Ovary (tissue), 9 donors: ENCODE data around the gene FAR1. TPM values are rescaled to one million over a fixed set of nuclear protein-coding genes. Genes with fewer than 3 reads are reported as not detected.
"Not testable (repeated sequence)": the region's sequence is repeated elsewhere in the genome, so short reads cannot be mapped to it uniquely, and the experiment has no call there.

Source experiments
- DNase-seq, 5 donors: peaks; one replicate each; pipeline ENCODE4 v3.0.0-alpha.2; 2019 to 2020
- H3K27ac ChIP-seq, 2 donors: fragments of 200-600 bp; one replicate each; pipeline versions ENCODE4 v1.5.1 to v1.8.0; 2019 to 2022
- H3K27me3 ChIP-seq: fragments of 200-600 bp; one replicate; pipeline ENCODE4 v1.8.0; 2022
- H3K36me3 ChIP-seq: fragments of 200-600 bp; sonication (generic); one replicate; pipeline ENCODE4 v1.5.1; 2019
- H3K4me1 ChIP-seq: one replicate; pipeline ENCODE4 v1.8.1; 2013; ENCODE audit warnings: mild to moderate bottlenecking, moderate library complexity; ENCODE audit not compliant: insufficient read depth
- H3K4me3 ChIP-seq: fragments of 200-600 bp; sonication (generic); one replicate; pipeline ENCODE4 v1.5.1; 2017
- H3K9me3 ChIP-seq, 2 donors: fragments of 200-600 bp in 1 of 2; sonication (generic) in 1 of 2; one replicate each; pipeline versions ENCODE4 v1.5.1 to v1.8.1; 2013 to 2019; ENCODE audit warnings: mild to moderate bottlenecking in 1 of 2, moderate library complexity in 1 of 2
- EP300 ChIP-seq: sonication (generic); formaldehyde crosslinking; IDR thresholded peaks from one replicate; pipeline ENCODE4 v1.6.1; 2017; ENCODE audit warnings: antibody characterized with exemption
- POLR2A ChIP-seq: fragments of 450-650 bp; IDR thresholded peaks from one replicate; pipeline ENCODE4 v1.6.1; 2017; ENCODE audit warnings: antibody characterized with exemption, mild to moderate bottlenecking, moderate library complexity
- WGBS, 3 donors: extraction: QIAGEN DNeasy Blood & Tissue Kit in 1 of 3; methylation state at CpG; one replicate each; pipeline versions ENCODE4 v1.1.5 to v1.1.7; 2013 to 2017; 5-methylcytosine and 5-hydroxymethylcytosine counted together
- intact Hi-C, 4 donors: fragments of 100-400 bp; cut with DNase I; formaldehyde crosslinking; loops; one replicate each; pipeline versions ENCODE4 v1.11.0 to v1.15.1; 2022 to 2023
- polyA plus RNA-seq, 2 donors: library from polyadenylated mRNA; stranded (reverse); fragments of 200-250 nt in 1 of 2; fragments of 350-450 nt in 1 of 2; fragmentation: Illumina TruSeq in 1 of 2; extraction: RNeasy Lipid Tissue Mini Kit (QIAGEN cat#74804) in 1 of 2; gene quantifications; one replicate each; pipeline ENCODE4 v1.2.3, GENCODE V29; 2013 to 2014
- total RNA-seq, 7 donors: library from RNA; depleted of rRNA in 2 of 7; stranded (reverse); fragments of >200 nt in 2 of 7; fragmentation: NEBNext Ultra II Directional in 3 of 7; extraction: Animal tissue kit (Norgen Biotek cat#: 25700) in 3 of 7; gene quantifications; one replicate each; pipeline versions ENCODE4 v1.1.0 to v1.2.4, GENCODE V29; 2016 to 2023
- TF ChIP-seq, protein P1 (sequence below), 3 donors: fragments of 450-650 bp in 2 of 3; fragments of 200-600 bp in 1 of 3; IDR thresholded peaks; one replicate each; pipeline versions ENCODE4 v1.5.1 to v1.8.0; 2016 to 2022; ENCODE audit warnings: antibody characterized with exemption in 3 of 3, mild to moderate bottlenecking in 1 of 3
- donor health status: DM: no; HTN: no; CAD: no; lungs with moderate emphysema.
- donor health status: DM: no; HTN: no; CAD: no.
- donor health status: Bipolar disorder and iron deficiency.
- donor health status: DM: yes; HTN: yes; CAD: no.
- donor health status: DM: no; HTN: no; CAD: no.
- donor health status: DM: yes; HTN: yes; CAD: no.

The FAR1 gene
- total and polyA plus RNA-seq, 9 donors = 14.2 to 52.1 (median 39.5) TPM

DNA sequence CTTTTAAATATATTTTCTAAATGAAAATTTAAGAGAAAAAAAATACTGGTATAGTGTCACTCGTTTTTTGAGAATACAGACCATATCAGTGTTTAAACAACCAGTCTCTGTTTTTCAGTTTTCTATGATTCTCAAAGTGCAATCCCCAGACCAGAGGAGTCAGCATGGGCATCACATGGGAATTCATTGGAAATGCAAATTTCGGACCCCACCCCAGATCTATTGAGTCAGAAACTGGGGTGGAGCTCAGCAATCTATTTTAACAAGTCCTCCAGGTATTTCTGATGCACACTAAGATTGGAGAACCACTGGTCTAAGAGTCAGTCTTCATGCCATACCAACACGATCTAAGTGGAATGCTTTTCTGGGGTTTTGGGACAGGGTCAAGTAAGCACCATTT is 66.1 kb downstream of the FAR1 start:
- Histone ChIP-seq H3K4me3 (no peak overlapping the region), H3K36me3 (no peaks in the 10 kb centered on the region), H3K27me3 (no peaks in the 10 kb centered on the region), H3K9me3 (no peaks in the 10 kb centered on the region), H3K27ac (no peak overlapping the region), H3K4me1 (no peaks in the 10 kb centered on the region)
- intact Hi-C loops = no loop called here
- no peak for DNase-seq
- TF ChIP-seq POLR2A (no peak), EP300 (no peak)
- TF ChIP-seq, protein P1, sequence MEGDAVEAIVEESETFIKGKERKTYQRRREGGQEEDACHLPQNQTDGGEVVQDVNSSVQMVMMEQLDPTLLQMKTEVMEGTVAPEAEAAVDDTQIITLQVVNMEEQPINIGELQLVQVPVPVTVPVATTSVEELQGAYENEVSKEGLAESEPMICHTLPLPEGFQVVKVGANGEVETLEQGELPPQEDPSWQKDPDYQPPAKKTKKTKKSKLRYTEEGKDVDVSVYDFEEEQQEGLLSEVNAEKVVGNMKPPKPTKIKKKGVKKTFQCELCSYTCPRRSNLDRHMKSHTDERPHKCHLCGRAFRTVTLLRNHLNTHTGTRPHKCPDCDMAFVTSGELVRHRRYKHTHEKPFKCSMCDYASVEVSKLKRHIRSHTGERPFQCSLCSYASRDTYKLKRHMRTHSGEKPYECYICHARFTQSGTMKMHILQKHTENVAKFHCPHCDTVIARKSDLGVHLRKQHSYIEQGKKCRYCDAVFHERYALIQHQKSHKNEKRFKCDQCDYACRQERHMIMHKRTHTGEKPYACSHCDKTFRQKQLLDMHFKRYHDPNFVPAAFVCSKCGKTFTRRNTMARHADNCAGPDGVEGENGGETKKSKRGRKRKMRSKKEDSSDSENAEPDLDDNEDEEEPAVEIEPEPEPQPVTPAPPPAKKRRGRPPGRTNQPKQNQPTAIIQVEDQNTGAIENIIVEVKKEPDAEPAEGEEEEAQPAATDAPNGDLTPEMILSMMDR (IDR thresholded peaks at IDR 0.05) = no peak
- WGBS, 3 donors = 83 to 89% (median 89%) methylated on average over 3 of the region's 3 CpGs

DNA sequence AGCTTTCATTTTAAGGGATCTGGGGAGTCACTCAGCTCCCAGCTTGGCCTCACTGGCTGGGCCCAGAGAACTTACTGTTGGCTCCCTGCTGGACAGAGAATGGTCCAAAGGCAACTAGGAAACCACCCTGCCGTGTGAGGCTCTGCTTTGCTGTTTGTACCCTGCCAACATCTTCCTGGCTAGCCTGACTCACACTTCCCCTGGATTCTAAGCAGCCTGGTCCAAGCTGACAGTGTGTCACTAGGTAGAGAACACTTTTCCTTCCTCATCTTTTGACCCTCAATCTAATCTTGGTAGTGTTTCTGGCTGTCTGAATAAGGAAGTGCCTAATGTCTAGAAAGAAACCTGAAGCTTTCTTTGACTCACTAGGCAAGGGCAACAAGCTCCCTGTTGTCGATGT is 76.7 kb downstream of the FAR1 start:
- Histone ChIP-seq H3K4me1 (no peaks in the 10 kb centered on the region), H3K9me3 (no peaks in the 10 kb centered on the region), H3K4me3 (no peak overlapping the region), H3K27me3 (no peaks in the 10 kb centered on the region), H3K27ac (no peak overlapping the region), H3K36me3 (no peaks in the 10 kb centered on the region)
- TF ChIP-seq, protein P1 (IDR thresholded peaks at IDR 0.05) = no peak
- no peak for TF ChIP-seq POLR2A
- no peak for TF ChIP-seq EP300
- intact Hi-C loops = no loop called here
- whole genome bisulfite sequencing, 3 donors = 62 to 74% (median 64%) methylated on average over 2 of the region's 2 CpGs
- no peak for DNase-seq

DNA sequence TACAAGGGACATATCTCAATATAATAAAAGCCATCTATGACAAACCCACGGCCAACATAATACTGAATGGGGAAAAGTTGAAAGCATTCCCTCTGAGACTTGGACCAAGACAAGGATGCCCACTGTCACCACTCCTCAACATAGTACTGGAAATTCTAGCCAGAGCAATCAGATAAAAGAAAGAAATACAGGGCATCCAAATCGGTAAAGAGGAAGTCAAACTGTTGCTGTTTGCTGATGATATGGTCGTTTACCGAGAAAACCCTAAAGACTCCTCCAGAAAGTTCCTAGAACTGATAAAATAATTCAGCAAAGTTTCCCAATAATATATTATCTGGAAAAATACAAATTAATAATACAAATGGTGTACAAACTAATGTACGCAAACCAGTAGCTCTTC is 84.8 kb downstream of the FAR1 start:
- intact Hi-C loops, H3K4me1 ChIP-seq: not testable (repeated sequence)
- 87 to 91% (median 91%) methylated on average over 5 of the region's 5 CpGs for WGBS, 3 donors

DNA sequence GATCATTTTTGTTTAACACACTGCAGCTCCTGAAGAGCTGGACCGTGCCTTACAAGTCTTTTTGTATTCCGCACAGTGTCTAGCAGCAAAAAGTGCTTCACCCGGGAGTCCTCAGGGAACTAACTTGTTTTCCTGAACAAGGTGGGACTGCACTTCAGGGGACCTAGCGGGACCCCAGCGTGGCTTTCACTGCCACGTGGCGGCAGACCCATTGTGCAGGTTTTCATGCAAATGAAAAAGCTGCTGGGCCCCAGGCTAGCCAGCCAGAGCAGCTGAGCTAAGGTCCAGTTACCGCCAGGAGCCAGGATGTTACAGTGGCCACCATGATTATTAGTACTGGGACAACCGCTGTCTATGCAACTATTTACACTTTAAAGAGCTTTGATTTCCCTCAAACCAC is 90.6 kb downstream of the FAR1 start:
- TF ChIP-seq EP300 (no peak), POLR2A (no peak)
- TF ChIP-seq, protein P1 (IDR thresholded peaks at IDR 0.05) = no peak
- no peaks in the 10 kb centered on the region for H3K36me3 ChIP-seq
- H3K27me3 ChIP-seq = no peaks in the 10 kb centered on the region
- no peak overlapping the region for H3K4me3 ChIP-seq
- WGBS, 3 donors = 87 to 92% (median 90%) methylated on average over 9 of the region's 9 CpGs
- DNase-seq = no peak
- no peaks in the 10 kb centered on the region for H3K4me1 ChIP-seq
- H3K27ac ChIP-seq = no peak overlapping the region
- H3K9me3 ChIP-seq = no peaks in the 10 kb centered on the region
- intact Hi-C loops = no loop called here

More for the DNA sequence above, 84.8 kb downstream of the FAR1 start:
- H3K27ac ChIP-seq, H3K27me3 ChIP-seq, H3K9me3 ChIP-seq, H3K36me3 ChIP-seq, H3K4me3 ChIP-seq, DNase-seq: not testable (repeated sequence)

DNA sequence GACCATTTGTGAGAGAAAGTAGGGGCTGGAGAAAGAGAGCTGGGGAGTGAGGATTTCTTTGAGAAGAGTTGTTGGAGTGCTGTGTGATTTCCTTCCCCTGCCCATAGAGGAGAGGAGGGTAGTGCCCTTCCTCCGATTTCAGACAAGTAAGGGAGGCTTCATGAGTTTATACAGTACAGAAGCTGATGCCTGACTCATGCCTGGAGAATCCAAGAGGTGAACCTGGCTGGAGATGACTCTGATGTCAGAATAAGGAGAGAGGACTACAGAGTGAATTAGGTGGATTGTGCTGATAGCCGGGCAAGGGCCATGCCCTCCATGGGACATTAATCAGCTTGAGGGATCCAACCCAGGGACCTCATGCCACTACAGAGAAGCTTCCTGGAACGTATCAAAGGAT is 91.6 kb downstream of the FAR1 start:
- DNase-seq = no peak
- no peak for TF ChIP-seq POLR2A
- TF ChIP-seq EP300 = no peak
- TF ChIP-seq, protein P1 (IDR thresholded peaks at IDR 0.05) = no peak
- Histone ChIP-seq H3K9me3 (no peaks in the 10 kb centered on the region), H3K27me3 (no peaks in the 10 kb centered on the region), H3K27ac (no peak overlapping the region), H3K36me3 (no peaks in the 10 kb centered on the region), H3K4me3 (no peak overlapping the region), H3K4me1 (no peaks in the 10 kb centered on the region)
- intact Hi-C loops = no loop called here
- WGBS, 3 donors = 82 to 89% (median 88%) methylated on average over 3 of the region's 3 CpGs
